Osteocyte (in vitro differentiated cells): ENCODE measurements around the gene ABHD11. TPM values are rescaled to one million over a fixed set of nuclear protein-coding genes. Genes with fewer than 3 reads are reported as not detected.

ENCODE experiments used
- DNase-seq: peaks from one replicate; pipeline ENCODE4 v3.0.0; 2021; ENCODE audit warnings: mixed read lengths; ENCODE audit not compliant: unreplicated experiment; ENCODE audit errors: extremely low spot score
- H3K27ac Mint-ChIP-seq: one replicate; pipeline ENCODE4 v1.8.0; 2021; ENCODE audit warnings: mild to moderate bottlenecking, mixed read lengths; ENCODE audit not compliant: unreplicated experiment
- H3K27me3 Mint-ChIP-seq: one replicate; pipeline ENCODE4 v1.8.0; 2021; ENCODE audit warnings: mixed read lengths; ENCODE audit not compliant: unreplicated experiment
- H3K36me3 Mint-ChIP-seq: one replicate; pipeline ENCODE4 v1.8.0; 2021; ENCODE audit warnings: mixed read lengths; ENCODE audit not compliant: unreplicated experiment
- H3K4me1 Mint-ChIP-seq: one replicate; pipeline ENCODE4 v1.8.0; 2021; ENCODE audit warnings: mixed read lengths; ENCODE audit not compliant: unreplicated experiment
- H3K4me3 Mint-ChIP-seq: one replicate; pipeline ENCODE4 v1.8.0; 2021; ENCODE audit warnings: mild to moderate bottlenecking, moderate library complexity, mixed read lengths; ENCODE audit not compliant: unreplicated experiment
- H3K9me3 Mint-ChIP-seq: one replicate; pipeline ENCODE4 v1.8.0; 2021; ENCODE audit warnings: mixed read lengths; ENCODE audit not compliant: unreplicated experiment
- CTCF ChIP-seq: fragments of 200-600 bp; sonication (generic); IDR thresholded peaks from 2 replicates; pipeline ENCODE4 v1.5.0; 2021; ENCODE audit warnings: antibody characterized with exemption, mild to moderate bottlenecking, moderate library complexity
- total RNA-seq: library from RNA; stranded (reverse); gene quantifications from 2 replicates; pipeline ENCODE4 v1.2.1, GENCODE V29; 2021

The ABHD11 gene
- total RNA-seq, 1 donor from 2014 or later = 17.4 TPM

GRCh38 chr7:73742753-73743641 lies 4.4 kb upstream of the ABHD11 start:
- H3K9me3 Mint-ChIP-seq = no peaks in the 10 kb centered on the region
- peak overlapping the region; percentile 57 for H3K27ac Mint-ChIP-seq
- no peak overlapping the region for H3K4me3 Mint-ChIP-seq
- H3K36me3 Mint-ChIP-seq = no peaks in the 10 kb centered on the region
- DNase-seq = peak; percentile 90
- no peak for TF ChIP-seq CTCF
- no peaks in the 10 kb centered on the region for H3K27me3 Mint-ChIP-seq
- H3K4me1 Mint-ChIP-seq = peaks cover 22% of the 10 kb centered on the region

- H3K9me3 Mint-ChIP-seq = no peaks in the 10 kb centered on the region
Measured at GRCh38 chr7:73742338-73742752, 3.7 kb upstream of the ABHD11 start.

GRCh38 chr7:73741600-73741999 lies 3.0 kb upstream of the ABHD11 start:
- no peak overlapping the region for H3K4me3 Mint-ChIP-seq

More at GRCh38 chr7:73742338-73742752, 3.7 kb upstream of the ABHD11 start:
- no peak for TF ChIP-seq CTCF
- Mint-ChIP-seq H3K27me3 (no peaks in the 10 kb centered on the region), H3K4me1 (peaks cover 28% of the 10 kb centered on the region), H3K4me3 (no peak overlapping the region), H3K27ac (peak overlapping the region; percentile 31), H3K36me3 (no peaks in the 10 kb centered on the region)
- no peak for DNase-seq

GRCh38 chr7:73740771-73741170 lies 2.2 kb upstream of the ABHD11 start:
- Mint-ChIP-seq H3K4me3 (no peak overlapping the region), H3K27me3 (no peaks in the 10 kb centered on the region), H3K9me3 (no peaks in the 10 kb centered on the region), H3K27ac (peak overlapping the region; percentile 38), H3K4me1 (peaks cover 31% of the 10 kb centered on the region), H3K36me3 (peaks cover 3% of the 10 kb centered on the region)
- DNase-seq = no peak
- no peak for TF ChIP-seq CTCF

More at GRCh38 chr7:73741600-73741999, 3.0 kb upstream of the ABHD11 start:
- Mint-ChIP-seq H3K27me3 (no peaks in the 10 kb centered on the region), H3K9me3 (no peaks in the 10 kb centered on the region), H3K27ac (no peak overlapping the region), H3K4me1 (peaks cover 31% of the 10 kb centered on the region), H3K36me3 (no peaks in the 10 kb centered on the region)
- no peak for DNase-seq
- TF ChIP-seq CTCF = no peak

GRCh38 chr7:73740212-73740611 lies 1.6 kb upstream of the ABHD11 start:
- TF ChIP-seq CTCF = no peak
- Mint-ChIP-seq H3K9me3 (no peaks in the 10 kb centered on the region), H3K27me3 (no peaks in the 10 kb centered on the region), H3K36me3 (peaks cover 3% of the 10 kb centered on the region), H3K27ac (peak overlapping the region; percentile 38), H3K4me1 (peaks cover 32% of the 10 kb centered on the region), H3K4me3 (no peak overlapping the region)
- no peak for DNase-seq
